ENCODE results near the gene RPL37. TPM values are rescaled to one million over a fixed set of nuclear protein-coding genes. Genes with fewer than 3 reads are reported as not detected.
"Not testable (repeated sequence)": the region's sequence is repeated elsewhere in the genome, so short reads cannot be mapped to it uniquely, and the experiment has no call there.

Gene RPL37
- total RNA-seq, 1 experiment from 2014 or later = 1,279 TPM

GRCh38 chr5:40834849-40835787 lies at the start of gene RPL37 (continued):
- TF ChIP-seq CEBPB (IDR thresholded peaks at IDR 0.05; ENCODE audit: low read depth) = no peak; the same call in 1 of the 2 replicates
- TF ChIP-seq POLR2AphosphoS5 (IDR thresholded peaks at IDR 0.05; ENCODE audit: low read depth, low read length) = peak; percentile 99
- TF ChIP-seq ZFX (IDR thresholded peaks at IDR 0.05) = peak; percentile 97
- peak; percentile 87 for TF ChIP-seq YY1 (IDR thresholded peaks at IDR 0.05; ENCODE audit: extremely low read depth, insufficient replicate concordance, low read depth, low read length)
- TF ChIP-seq EGR1 (IDR thresholded peaks at IDR 0.05; ENCODE audit: low read depth) = peak; percentile 79
- peak; percentile 97 for TF ChIP-seq POLR2A (IDR thresholded peaks at IDR 0.05; ENCODE audit: borderline replicate concordance, extremely low read depth, insufficient read depth, insufficient read length)
- TF ChIP-seq ELF1 (IDR thresholded peaks at IDR 0.05; ENCODE audit: borderline replicate concordance, low read depth) = peak; percentile 97

GRCh38 chr5:40883051-40883450 lies 48.0 kb upstream of the RPL37 start:
- H3K27ac ChIP-seq (ENCODE audit: low read depth, low read length); H3K4me3 ChIP-seq (replicated peaks in 1 of 2; ENCODE audit: low read depth in 1 of 2, low read length in 2 of 2); BruUV-seq (replicated peaks); DNase-seq (ENCODE audit: low read depth, low spot score); CTCF ChIA-PET; H3K27me3 ChIP-seq (ENCODE audit: insufficient read depth, low read length); H3K9me3 ChIP-seq (ENCODE audit: control insufficient read depth in 1 of 2, insufficient read depth in 1 of 2, low read depth in 1 of 2, low read length in 2 of 2); intact Hi-C loops (cut with micrococcal nuclease); H3K4me1 ChIP-seq (ENCODE audit: control insufficient read depth in 1 of 2, insufficient read depth in 2 of 2, low read length in 2 of 2); ATAC-seq; POLR2A ChIA-PET; H3K9ac ChIP-seq (ENCODE audit: low read length); H3K79me2 ChIP-seq (ENCODE audit: insufficient read depth, low read length); RAD21 ChIA-PET (ENCODE audit: low non-redundant PET in 1 of 2, low total read pairs in 2 of 2, uncharacterized antibody in 2 of 2, unreplicated experiment in 2 of 2); H3K36me3 ChIP-seq (ENCODE audit: control insufficient read depth in 1 of 2, insufficient read depth in 2 of 2, low read length in 2 of 2); H3K4me2 ChIP-seq (ENCODE audit: low read length); H3K9me2 ChIP-seq (ENCODE audit: insufficient read depth); H2AFZ ChIP-seq (ENCODE audit: low read depth, low read length, poor library complexity, severe bottlenecking); H4K20me1 ChIP-seq (ENCODE audit: insufficient read depth): not testable (repeated sequence)

GRCh38 chr5:40882291-40882690 lies 47.3 kb upstream of the RPL37 start:
- intact Hi-C loops (cut with micrococcal nuclease) = no loop called here

More at GRCh38 chr5:40882291-40882690, 47.3 kb upstream of the RPL37 start:
- H3K79me2 ChIP-seq (ENCODE audit: insufficient read depth, low read length) = no peaks in the 10 kb centered on the region
- H3K27me3 ChIP-seq (ENCODE audit: insufficient read depth, low read length) = no peaks in the 10 kb centered on the region
- no TSS peak for BruUV-seq (replicated peaks)
- CTCF ChIA-PET = no interaction called here
- no peak overlapping the region for H3K4me2 ChIP-seq (ENCODE audit: low read length)
- DNase-seq (ENCODE audit: low read depth, low spot score) (no peak), ATAC-seq (no peak)
- H3K36me3 ChIP-seq (ENCODE audit: control insufficient read depth in 1 of 2, insufficient read depth in 2 of 2, low read length in 2 of 2) = no peaks in the 10 kb centered on the region
- H3K27ac ChIP-seq (ENCODE audit: low read depth, low read length) = no peak overlapping the region
- no peak for TF ChIP-seq ELF1 (IDR thresholded peaks at IDR 0.05; ENCODE audit: borderline replicate concordance, low read depth)
- no peak for TF ChIP-seq ATF3 (IDR thresholded peaks at IDR 0.05)
- TF ChIP-seq EGR1 (IDR thresholded peaks at IDR 0.05; ENCODE audit: low read depth) = no peak
- TF ChIP-seq POLR2AphosphoS5 (IDR thresholded peaks at IDR 0.05; ENCODE audit: low read depth, low read length) = no peak
- POLR2A ChIA-PET = no interaction called here
- H2AFZ ChIP-seq (ENCODE audit: low read depth, low read length, poor library complexity, severe bottlenecking) = no peak overlapping the region
- H4K20me1 ChIP-seq (ENCODE audit: insufficient read depth) = no peaks in the 10 kb centered on the region
- RAD21 ChIA-PET (ENCODE audit: low non-redundant PET in 1 of 2, low total read pairs in 2 of 2, uncharacterized antibody in 2 of 2, unreplicated experiment in 2 of 2) = no interaction called here
- peaks cover 0 to 4% of the 10 kb centered on the region in 2 experiments; a peak in 1 of 4 replicates for H3K4me1 ChIP-seq (ENCODE audit: control insufficient read depth in 1 of 2, insufficient read depth in 2 of 2, low read length in 2 of 2)
- no peak overlapping the region for H3K9ac ChIP-seq (ENCODE audit: low read length)
- no peaks in the 10 kb centered on the region for H3K9me2 ChIP-seq (ENCODE audit: insufficient read depth)
- H3K9me3 ChIP-seq (ENCODE audit: control insufficient read depth in 1 of 2, insufficient read depth in 1 of 2, low read depth in 1 of 2, low read length in 2 of 2) = peaks cover 0 to 4% of the 10 kb centered on the region in 2 experiments; a peak in 2 of 4 replicates
- H3K4me3 ChIP-seq (replicated peaks in 1 of 2; ENCODE audit: low read depth in 1 of 2, low read length in 2 of 2) = no peak overlapping the region
